Trophoblast cell (in vitro differentiated cells and primary cell): ENCODE measurements around the gene NEK8.

Source experiments
- DNase-seq, 2 donors: peaks; one replicate each; pipeline ENCODE4 v3.0.0-alpha.2; 2016
- H2AFZ ChIP-seq: 2 replicates; pipeline ENCODE4 v1.6.1; 2013; ENCODE audit warnings: low read length, moderate library complexity, mild to moderate bottlenecking; ENCODE audit not compliant: insufficient read depth, poor library complexity
- H2AK5ac ChIP-seq: 2 replicates; pipeline ENCODE4 v1.6.1; 2013; ENCODE audit warnings: mild to moderate bottlenecking, low read length
- H2BK120ac ChIP-seq: 2 replicates; pipeline ENCODE4 v1.6.1; 2013; ENCODE audit warnings: low read length, mild to moderate bottlenecking, moderate library complexity; ENCODE audit not compliant: insufficient read depth, poor library complexity
- H2BK12ac ChIP-seq: 2 replicates; pipeline ENCODE4 v1.6.1; 2013; ENCODE audit warnings: mild to moderate bottlenecking, low read length, moderate library complexity
- H2BK5ac ChIP-seq: 2 replicates; pipeline ENCODE4 v1.6.1; 2013; ENCODE audit warnings: low read length, low read depth, moderate library complexity, mild to moderate bottlenecking; ENCODE audit not compliant: poor library complexity
- H3K14ac ChIP-seq: 2 replicates; pipeline ENCODE4 v1.6.1; 2013; ENCODE audit warnings: mild to moderate bottlenecking, low read length
- H3K18ac ChIP-seq: 2 replicates; pipeline ENCODE4 v1.6.1; 2013; ENCODE audit warnings: mild to moderate bottlenecking, low read length
- H3K23ac ChIP-seq: 2 replicates; pipeline ENCODE4 v1.6.1; 2013; ENCODE audit warnings: low read length
- H3K27ac ChIP-seq: 2 replicates; pipeline ENCODE4 v1.5.1; 2013; ENCODE audit warnings: low read depth, mild to moderate bottlenecking, inconsistent platforms, low read length, moderate library complexity
- H3K27me3 ChIP-seq: 2 replicates; pipeline ENCODE4 v1.6.1; 2013; ENCODE audit warnings: inconsistent platforms, mild to moderate bottlenecking, low read length, moderate library complexity; ENCODE audit not compliant: insufficient read depth
- H3K36me3 ChIP-seq, 2 experiments: 1 replicate in 1 of 2; 2 replicates in 1 of 2; pipeline ENCODE4 v1.6.1; 2013; ENCODE audit warnings: low read length in 2 of 2, mild to moderate bottlenecking in 2 of 2, moderate library complexity in 1 of 2; ENCODE audit not compliant: insufficient read depth in 2 of 2, control insufficient read depth in 1 of 2
- H3K4ac ChIP-seq: 2 replicates; pipeline ENCODE4 v1.6.1; 2013; ENCODE audit warnings: low read depth, mild to moderate bottlenecking, low read length, moderate library complexity
- H3K4me1 ChIP-seq, 2 experiments: 1 replicate in 1 of 2; 2 replicates in 1 of 2; pipeline ENCODE4 v1.6.1; 2013; ENCODE audit warnings: low read length in 2 of 2, mild to moderate bottlenecking in 2 of 2, moderate library complexity in 1 of 2; ENCODE audit not compliant: insufficient read depth in 2 of 2, control insufficient read depth in 1 of 2
- H3K4me2 ChIP-seq: 2 replicates; pipeline ENCODE4 v1.6.1; 2013; ENCODE audit warnings: inconsistent platforms, mild to moderate bottlenecking, low read length, moderate library complexity
- H3K4me3 ChIP-seq: 2 replicates; pipeline ENCODE4 v1.5.1; 2013; ENCODE audit warnings: mild to moderate bottlenecking, low read depth, low read length, inconsistent platforms
- H3K79me1 ChIP-seq: one replicate; pipeline ENCODE4 v1.6.1; 2013; ENCODE audit warnings: low read length
- H3K79me2 ChIP-seq: 2 replicates; pipeline ENCODE4 v1.6.1; 2013; ENCODE audit warnings: low read length, mild to moderate bottlenecking; ENCODE audit not compliant: control insufficient read depth, insufficient read depth, poor library complexity
- H3K9ac ChIP-seq: 2 replicates; pipeline ENCODE4 v1.6.1; 2013; ENCODE audit warnings: mild to moderate bottlenecking, low read length
- H3K9me3 ChIP-seq: 2 replicates; pipeline ENCODE4 v1.6.1; 2013; ENCODE audit warnings: low read depth, mild to moderate bottlenecking, control low read depth, inconsistent platforms, low read length; ENCODE audit not compliant: insufficient read depth
- H4K12ac ChIP-seq: 2 replicates; pipeline ENCODE4 v1.6.1; 2013; ENCODE audit warnings: low read depth, mild to moderate bottlenecking, low read length, moderate library complexity
- H4K8ac ChIP-seq: 2 replicates; pipeline ENCODE4 v1.6.1; 2013; ENCODE audit warnings: low read depth, mild to moderate bottlenecking, low read length, moderate library complexity
- H4K91ac ChIP-seq: one replicate; pipeline ENCODE4 v1.6.1; 2013; ENCODE audit warnings: low read depth, mild to moderate bottlenecking, low read length, moderate library complexity
- WGBS: extraction: QIAGEN DNeasy Blood & Tissue Kit; methylation state at CpG from one replicate; pipeline ENCODE4 v1.1.7; 2013; ENCODE audit warnings: missing lambda C conversion rate; ENCODE audit not compliant: insufficient read length, insufficient coverage; ENCODE audit errors: extremely low coverage; 5-methylcytosine and 5-hydroxymethylcytosine counted together

The NEK8 gene

DNA sequence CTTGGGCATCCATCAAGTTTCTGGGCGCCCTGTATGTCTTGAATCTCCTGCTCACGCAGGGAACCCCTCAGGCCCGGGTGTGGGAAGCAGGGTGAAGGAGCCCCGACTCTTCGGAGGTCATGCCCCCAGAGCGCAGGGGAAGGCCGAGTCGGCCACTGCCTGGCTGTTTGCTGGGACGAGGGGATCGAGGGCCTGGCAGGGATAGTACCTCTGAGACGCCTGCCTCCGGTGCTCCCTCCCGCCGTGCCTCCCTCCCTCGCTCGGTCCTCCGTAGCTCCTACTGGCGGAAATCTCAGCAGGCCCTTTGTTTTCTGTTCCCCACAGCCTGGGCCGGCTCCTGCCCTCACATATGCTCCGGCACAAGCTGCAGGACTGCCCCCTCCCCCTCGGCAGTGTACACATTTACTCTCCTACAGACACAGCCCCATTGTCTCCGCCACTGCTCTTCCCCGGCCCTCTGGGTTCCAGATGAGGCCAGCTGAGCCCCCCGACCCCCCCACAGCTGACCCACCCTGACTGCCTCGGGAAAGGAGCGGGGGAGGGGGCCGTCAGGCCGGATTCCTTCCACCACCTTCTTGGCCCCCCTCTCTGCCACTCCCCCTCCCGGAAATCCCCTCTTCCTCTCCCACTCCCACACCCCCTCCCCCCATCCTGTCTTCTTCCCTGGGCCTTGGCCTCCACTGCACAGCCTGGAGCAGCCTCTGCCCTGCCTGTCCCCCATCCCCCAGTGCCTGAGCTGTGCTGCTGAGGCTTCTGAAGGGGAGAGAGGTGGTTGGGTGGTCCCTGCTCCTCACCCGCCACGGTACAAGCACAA lies 16.6 kb downstream of the NEK8 start:
- H3K23ac ChIP-seq, result peak overlapping the region; percentile 76
- peak overlapping the region; percentile 96 for H3K4me3 ChIP-seq
- H4K8ac ChIP-seq, result peak overlapping the region; percentile 92
- peaks cover 51% of the 10 kb centered on the region for H3K79me1 ChIP-seq
- peaks cover 5% of the 10 kb centered on the region for H3K9me3 ChIP-seq
- H3K27ac ChIP-seq, result peak overlapping the region; percentile 100
- peak overlapping the region; percentile 99 for H4K91ac ChIP-seq
- WGBS, result no CpG with 5 or more reads among the region's 31 CpGs
- peak overlapping the region; percentile 83 for H2BK12ac ChIP-seq
- peak overlapping the region; percentile 99 for H3K4ac ChIP-seq
- H2AFZ ChIP-seq, result peak overlapping the region; percentile 71
- no peaks in the 10 kb centered on the region for H3K27me3 ChIP-seq
- H3K9ac ChIP-seq, result peak overlapping the region; percentile 98
- H3K18ac ChIP-seq, result peak overlapping the region; percentile 97
- DNase-seq, result peak; percentile 48 to 54
- H3K4me2 ChIP-seq, result peak overlapping the region; percentile 66
- H3K14ac ChIP-seq, result peak overlapping the region; percentile 98
- peaks cover 35% of the 10 kb centered on the region for H3K79me2 ChIP-seq
- H4K12ac ChIP-seq, result peak overlapping the region; percentile 79
- H3K4me1 ChIP-seq, result peaks cover 32 to 41% of the 10 kb centered on the region in 2 experiments
- peak overlapping the region; percentile 98 for H2BK120ac ChIP-seq
- peaks cover 43 to 51% of the 10 kb centered on the region in 2 experiments for H3K36me3 ChIP-seq
- peak overlapping the region; percentile 98 for H2AK5ac ChIP-seq
- peak overlapping the region; percentile 96 for H2BK5ac ChIP-seq

DNA sequence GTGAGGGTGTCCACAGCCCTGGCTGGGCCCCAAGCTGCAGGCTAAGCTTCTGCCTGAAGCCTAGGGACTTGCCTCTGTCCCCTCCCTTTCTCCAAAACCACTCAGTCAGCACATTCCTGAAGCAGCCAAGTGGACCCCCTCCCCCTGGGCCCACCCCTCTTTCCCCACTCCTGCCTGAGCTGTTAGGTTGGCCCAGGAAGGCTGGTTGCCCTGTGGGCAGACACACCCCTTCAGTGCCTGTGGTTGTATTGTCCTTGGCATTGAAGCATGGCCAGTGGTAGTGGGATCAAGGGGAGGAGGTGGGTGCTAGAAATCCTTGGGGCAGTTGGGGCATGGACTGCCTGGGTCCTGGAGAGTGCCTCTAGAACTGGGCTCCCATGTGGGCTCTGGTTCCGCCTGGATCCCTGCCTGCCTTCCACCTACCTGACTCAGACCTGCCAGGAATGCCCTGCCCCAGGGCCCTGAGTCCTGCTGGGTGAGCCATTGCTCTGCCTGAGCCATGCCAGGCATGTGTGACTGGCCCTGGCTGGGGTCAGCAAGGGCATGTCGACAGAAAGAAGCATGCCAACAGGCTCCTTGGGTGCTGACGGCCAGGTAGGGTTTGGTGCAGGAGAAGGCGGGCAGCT lies 17.3 kb downstream of the NEK8 start:
- Histone ChIP-seq H3K4me3 (peak overlapping the region; percentile 96), H3K18ac (peak overlapping the region; percentile 96), H3K4me2 (peak overlapping the region; percentile 66), H2BK120ac (peak overlapping the region; percentile 95), H3K9ac (peak overlapping the region; percentile 59), H2AK5ac (peak overlapping the region; percentile 89), H3K23ac (no peak overlapping the region), H4K91ac (peak overlapping the region; percentile 99), H4K12ac (peak overlapping the region; percentile 34), H2BK5ac (peak overlapping the region; percentile 95), H2AFZ (peak overlapping the region; percentile 37), H3K14ac (peak overlapping the region; percentile 90), H3K9me3 (peaks cover 2% of the 10 kb centered on the region), H4K8ac (peak overlapping the region; percentile 75), H3K79me1 (peaks cover 51% of the 10 kb centered on the region), H3K79me2 (peaks cover 35% of the 10 kb centered on the region), H3K27me3 (no peaks in the 10 kb centered on the region), H3K27ac (peak overlapping the region; percentile 100), H3K4ac (peak overlapping the region; percentile 99), H2BK12ac (peak overlapping the region; percentile 83), H3K36me3 (peaks cover 46 to 59% of the 10 kb centered on the region in 2 experiments), H3K4me1 (peaks cover 32 to 41% of the 10 kb centered on the region in 2 experiments)
- WGBS, result no CpG with 5 or more reads among the region's 4 CpGs
- DNase-seq, result peak; percentile 98

DNA sequence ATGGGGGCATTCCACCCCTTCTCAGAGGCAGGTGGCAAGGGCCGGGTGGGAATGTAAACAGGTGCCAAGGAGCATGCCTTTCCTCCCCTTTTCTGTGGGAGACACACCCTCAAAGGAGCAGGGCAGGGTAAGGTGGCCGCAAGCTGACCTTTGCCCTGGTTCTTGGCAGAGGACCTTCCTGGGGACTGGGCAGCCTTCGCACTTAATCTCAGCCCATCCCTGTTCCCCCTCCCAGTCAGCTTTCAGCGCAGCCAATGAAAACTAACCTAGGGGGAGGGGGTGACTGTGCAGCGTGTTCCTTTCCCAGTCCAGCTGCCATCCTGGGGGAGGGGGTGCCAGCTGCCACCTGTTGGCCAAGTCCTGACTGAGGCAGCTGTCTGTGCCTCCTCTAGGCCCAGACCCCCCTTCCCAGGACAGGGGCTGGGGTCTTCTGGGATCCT lies 18.0 kb downstream of the NEK8 start:
- Histone ChIP-seq H4K8ac (peak overlapping the region; percentile 75), H4K12ac (peak overlapping the region; percentile 56), H2BK12ac (peak overlapping the region; percentile 73), H3K4me3 (peak overlapping the region; percentile 27), H2AK5ac (peak overlapping the region; percentile 75), H3K36me3 (peaks cover 52 to 66% of the 10 kb centered on the region in 2 experiments), H3K4me1 (peaks cover 32 to 41% of the 10 kb centered on the region in 2 experiments), H3K18ac (peak overlapping the region; percentile 89), H3K4ac (peak overlapping the region; percentile 66), H3K9ac (no peak overlapping the region), H3K23ac (no peak overlapping the region), H3K4me2 (peak overlapping the region; percentile 66), H3K14ac (peak overlapping the region; percentile 90), H4K91ac (peak overlapping the region; percentile 99), H3K27me3 (no peaks in the 10 kb centered on the region), H2AFZ (no peak overlapping the region), H3K27ac (peak overlapping the region; percentile 100), H2BK5ac (peak overlapping the region; percentile 95), H3K79me1 (peaks cover 51% of the 10 kb centered on the region), H3K79me2 (peaks cover 35% of the 10 kb centered on the region), H3K9me3 (peaks cover 2% of the 10 kb centered on the region), H2BK120ac (peak overlapping the region; percentile 59)
- WGBS, result no CpG with 5 or more reads among the region's 5 CpGs
- peak; percentile 65 to 76 for DNase-seq

DNA sequence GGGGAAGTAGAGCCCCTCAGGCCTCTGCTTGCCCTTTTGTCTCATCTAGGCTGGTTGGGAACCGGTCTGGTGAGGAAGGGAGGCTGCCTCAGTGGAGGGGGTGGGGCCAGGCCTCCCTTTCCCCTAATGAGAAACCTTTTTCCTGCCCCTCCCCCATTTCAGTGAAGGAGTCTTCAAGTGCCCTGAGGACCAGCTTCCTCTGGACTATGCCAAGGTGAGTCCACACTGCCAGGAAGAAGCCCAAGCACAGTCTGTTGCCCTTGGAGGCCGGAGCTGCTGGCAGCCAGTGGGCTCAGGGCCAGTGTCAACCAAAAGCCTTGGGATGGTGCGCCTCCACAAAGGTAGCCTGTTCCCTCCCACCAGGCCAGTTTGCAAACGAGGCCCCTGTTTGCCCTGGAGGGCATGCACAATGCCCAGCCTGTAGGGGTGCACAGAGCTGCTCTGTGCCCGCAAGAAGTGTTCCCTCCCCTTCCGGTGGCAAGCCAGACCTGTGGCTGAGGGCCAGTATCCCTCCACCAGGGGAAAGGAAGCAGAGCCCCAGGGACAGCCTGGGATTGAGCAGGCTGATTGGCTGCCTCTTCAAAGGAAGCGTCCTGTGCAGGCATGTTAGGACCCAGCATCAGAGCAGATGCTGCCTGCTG lies 18.6 kb downstream of the NEK8 start:
- H3K79me1 ChIP-seq, result peaks cover 49% of the 10 kb centered on the region
- no CpG with 5 or more reads among the region's 7 CpGs for WGBS
- peak; percentile 55 to 57 for DNase-seq
- H3K27ac ChIP-seq, result peak overlapping the region; percentile 100
- H2BK5ac ChIP-seq, result peak overlapping the region; percentile 95
- peak overlapping the region; percentile 99 for H4K91ac ChIP-seq
- H2AK5ac ChIP-seq, result peak overlapping the region; percentile 75
- peak overlapping the region; percentile 89 for H3K18ac ChIP-seq
- H3K27me3 ChIP-seq, result no peaks in the 10 kb centered on the region
- H3K4ac ChIP-seq, result peak overlapping the region; percentile 69
- H3K79me2 ChIP-seq, result peaks cover 35% of the 10 kb centered on the region
- H3K23ac ChIP-seq, result no peak overlapping the region
- peaks cover 30 to 36% of the 10 kb centered on the region in 2 experiments for H3K4me1 ChIP-seq
- peak overlapping the region; percentile 56 for H4K12ac ChIP-seq
- H3K4me3 ChIP-seq, result no peak overlapping the region
- H2BK120ac ChIP-seq, result peak overlapping the region; percentile 59
- peak overlapping the region; percentile 11 for H3K9ac ChIP-seq
- H2AFZ ChIP-seq, result peak overlapping the region; percentile 13
- peak overlapping the region; percentile 87 for H3K14ac ChIP-seq
- H3K4me2 ChIP-seq, result peak overlapping the region; percentile 66
- peaks cover 56 to 69% of the 10 kb centered on the region in 2 experiments for H3K36me3 ChIP-seq
- H3K9me3 ChIP-seq, result peaks cover 2% of the 10 kb centered on the region
- H4K8ac ChIP-seq, result peak overlapping the region; percentile 75
- H2BK12ac ChIP-seq, result peak overlapping the region; percentile 73
